NB4 (cell line): ENCODE results near the gene SDHAF1.

Experiments used
- CTCF ChIP-seq: IDR thresholded peaks from one replicate; pipeline ENCODE4 v1.5.1; 2012; ENCODE audit warnings: low read depth, low read length
- MAX ChIP-seq: IDR thresholded peaks from 2 replicates; pipeline ENCODE4 v1.6.1; 2011; ENCODE audit warnings: low read depth, low read length
- MYC ChIP-seq: IDR thresholded peaks from 2 replicates; pipeline ENCODE4 v1.6.1; 2011; ENCODE audit warnings: low read depth, low read length
- POLR2A ChIP-seq: IDR thresholded peaks from 2 replicates; pipeline ENCODE4 v1.6.1; 2011; ENCODE audit warnings: mild to moderate bottlenecking; ENCODE audit not compliant: insufficient read length; ENCODE audit errors: extremely low read depth

- TF ChIP-seq POLR2A (no peak), CTCF (no peak), MAX (no peak), MYC (no peak)
Observed at GRCh38 chr19:36032251-36033104, 37.5 kb downstream of the SDHAF1 start, which contains the start of gene CLIP3.
